ENCODE results near the gene SMC1B. TPM values are rescaled to one million over a fixed set of nuclear protein-coding genes. Genes with fewer than 3 reads are reported as not detected.

Gene SMC1B
- polyA plus RNA-seq, 1 donor from 2014 or later, result not detected

DNA sequence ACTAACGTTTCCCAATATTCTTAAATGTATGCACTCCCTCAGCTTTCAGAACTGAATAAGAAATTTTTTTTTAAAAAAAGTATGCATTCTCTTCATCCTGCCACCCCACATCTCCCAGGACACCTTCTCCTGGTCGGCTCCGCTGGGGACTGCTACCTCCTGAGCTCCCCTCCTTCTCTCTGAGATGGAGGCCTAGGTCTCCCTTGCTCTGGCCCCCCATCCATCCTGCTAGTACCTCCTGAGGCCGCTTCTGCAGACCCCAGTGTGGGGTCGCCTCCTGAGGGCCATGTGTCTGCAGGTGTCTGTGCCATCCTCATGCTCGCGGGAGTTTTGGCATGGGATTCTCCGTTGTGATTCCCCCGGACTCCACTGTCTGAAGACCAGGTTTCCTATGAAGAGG lies 75.9 kb downstream of the SMC1B start:
- no peak overlapping the region for H3K4me3 ChIP-seq (ENCODE audit: low read length)
- H2AFZ ChIP-seq (ENCODE audit: low read depth, low read length), result no peak overlapping the region
- no peak overlapping the region for H3K27ac ChIP-seq (ENCODE audit: low read length)
- H3K9me2 ChIP-seq (ENCODE audit: insufficient read depth, low read length), result no peaks in the 10 kb centered on the region
- H3K4me2 ChIP-seq (ENCODE audit: low read length), result no peak overlapping the region
- TF ChIP-seq EP300 (conservative IDR thresholded peaks at IDR 0.05; ENCODE audit: poor library complexity, severe bottlenecking), result no peak
- no peak for TF ChIP-seq RAD21 (conservative IDR thresholded peaks at IDR 0.05)
- no peak for TF ChIP-seq SMC3 (conservative IDR thresholded peaks at IDR 0.05; ENCODE audit: poor library complexity)
- TF ChIP-seq, protein P1, sequence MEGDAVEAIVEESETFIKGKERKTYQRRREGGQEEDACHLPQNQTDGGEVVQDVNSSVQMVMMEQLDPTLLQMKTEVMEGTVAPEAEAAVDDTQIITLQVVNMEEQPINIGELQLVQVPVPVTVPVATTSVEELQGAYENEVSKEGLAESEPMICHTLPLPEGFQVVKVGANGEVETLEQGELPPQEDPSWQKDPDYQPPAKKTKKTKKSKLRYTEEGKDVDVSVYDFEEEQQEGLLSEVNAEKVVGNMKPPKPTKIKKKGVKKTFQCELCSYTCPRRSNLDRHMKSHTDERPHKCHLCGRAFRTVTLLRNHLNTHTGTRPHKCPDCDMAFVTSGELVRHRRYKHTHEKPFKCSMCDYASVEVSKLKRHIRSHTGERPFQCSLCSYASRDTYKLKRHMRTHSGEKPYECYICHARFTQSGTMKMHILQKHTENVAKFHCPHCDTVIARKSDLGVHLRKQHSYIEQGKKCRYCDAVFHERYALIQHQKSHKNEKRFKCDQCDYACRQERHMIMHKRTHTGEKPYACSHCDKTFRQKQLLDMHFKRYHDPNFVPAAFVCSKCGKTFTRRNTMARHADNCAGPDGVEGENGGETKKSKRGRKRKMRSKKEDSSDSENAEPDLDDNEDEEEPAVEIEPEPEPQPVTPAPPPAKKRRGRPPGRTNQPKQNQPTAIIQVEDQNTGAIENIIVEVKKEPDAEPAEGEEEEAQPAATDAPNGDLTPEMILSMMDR (IDR thresholded peaks at IDR 0.05; ENCODE audit: poor library complexity, severe bottlenecking), result no peak
- TF ChIP-seq MXI1 (conservative IDR thresholded peaks at IDR 0.05; ENCODE audit: poor library complexity, severe bottlenecking), result no peak
- no peaks in the 10 kb centered on the region for H3K27me3 ChIP-seq (ENCODE audit: insufficient read depth, low read depth, low read length)
- H3K36me3 ChIP-seq (ENCODE audit: insufficient read depth, low read length), result no peaks in the 10 kb centered on the region
- H3F3A ChIP-seq (ENCODE audit: insufficient read depth, low read length, poor library complexity, severe bottlenecking), result no peaks in the 10 kb centered on the region
- no peaks in the 10 kb centered on the region for H4K20me1 ChIP-seq (ENCODE audit: insufficient read depth)
- no peaks in the 10 kb centered on the region for H3K9me3 ChIP-seq (ENCODE audit: low read length)
- H3K79me2 ChIP-seq (replicated peaks; ENCODE audit: insufficient read depth, low read length), result no peaks in the 10 kb centered on the region
- no peak overlapping the region for H3K9ac ChIP-seq (ENCODE audit: low read length)

DNA sequence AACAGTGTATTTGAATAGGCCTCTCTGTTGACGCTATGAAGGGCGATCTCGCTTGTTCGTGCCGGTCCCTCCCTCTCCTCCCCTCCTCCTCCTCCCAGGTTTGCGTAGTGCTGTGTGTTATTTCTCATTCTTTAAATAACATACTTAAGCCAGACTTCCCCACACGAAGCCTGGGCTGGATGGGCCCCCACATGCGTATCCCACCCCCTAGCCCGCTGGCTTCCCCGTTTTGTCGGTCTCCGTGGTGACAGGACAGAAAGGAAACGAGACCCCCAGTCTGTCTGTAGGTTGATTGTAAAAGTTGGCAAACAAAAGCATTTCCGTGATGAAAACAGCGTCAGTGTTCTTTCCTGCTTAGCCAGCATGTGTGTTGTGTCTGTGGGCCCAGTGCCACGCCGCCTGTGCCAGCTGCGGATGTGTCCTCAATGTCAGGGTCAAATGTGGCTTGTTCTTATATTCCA lies 76.4 kb downstream of the SMC1B start:
- no peaks in the 10 kb centered on the region for H3K9me3 ChIP-seq (ENCODE audit: low read length)
- H4K20me1 ChIP-seq (ENCODE audit: insufficient read depth), result no peaks in the 10 kb centered on the region
- H3K36me3 ChIP-seq (ENCODE audit: insufficient read depth, low read length), result no peaks in the 10 kb centered on the region
- H3K9ac ChIP-seq (ENCODE audit: low read length), result no peak overlapping the region
- TF ChIP-seq, protein P2, sequence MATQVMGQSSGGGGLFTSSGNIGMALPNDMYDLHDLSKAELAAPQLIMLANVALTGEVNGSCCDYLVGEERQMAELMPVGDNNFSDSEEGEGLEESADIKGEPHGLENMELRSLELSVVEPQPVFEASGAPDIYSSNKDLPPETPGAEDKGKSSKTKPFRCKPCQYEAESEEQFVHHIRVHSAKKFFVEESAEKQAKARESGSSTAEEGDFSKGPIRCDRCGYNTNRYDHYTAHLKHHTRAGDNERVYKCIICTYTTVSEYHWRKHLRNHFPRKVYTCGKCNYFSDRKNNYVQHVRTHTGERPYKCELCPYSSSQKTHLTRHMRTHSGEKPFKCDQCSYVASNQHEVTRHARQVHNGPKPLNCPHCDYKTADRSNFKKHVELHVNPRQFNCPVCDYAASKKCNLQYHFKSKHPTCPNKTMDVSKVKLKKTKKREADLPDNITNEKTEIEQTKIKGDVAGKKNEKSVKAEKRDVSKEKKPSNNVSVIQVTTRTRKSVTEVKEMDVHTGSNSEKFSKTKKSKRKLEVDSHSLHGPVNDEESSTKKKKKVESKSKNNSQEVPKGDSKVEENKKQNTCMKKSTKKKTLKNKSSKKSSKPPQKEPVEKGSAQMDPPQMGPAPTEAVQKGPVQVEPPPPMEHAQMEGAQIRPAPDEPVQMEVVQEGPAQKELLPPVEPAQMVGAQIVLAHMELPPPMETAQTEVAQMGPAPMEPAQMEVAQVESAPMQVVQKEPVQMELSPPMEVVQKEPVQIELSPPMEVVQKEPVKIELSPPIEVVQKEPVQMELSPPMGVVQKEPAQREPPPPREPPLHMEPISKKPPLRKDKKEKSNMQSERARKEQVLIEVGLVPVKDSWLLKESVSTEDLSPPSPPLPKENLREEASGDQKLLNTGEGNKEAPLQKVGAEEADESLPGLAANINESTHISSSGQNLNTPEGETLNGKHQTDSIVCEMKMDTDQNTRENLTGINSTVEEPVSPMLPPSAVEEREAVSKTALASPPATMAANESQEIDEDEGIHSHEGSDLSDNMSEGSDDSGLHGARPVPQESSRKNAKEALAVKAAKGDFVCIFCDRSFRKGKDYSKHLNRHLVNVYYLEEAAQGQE (IDR thresholded peaks at IDR 0.05; ENCODE audit: borderline replicate concordance), result no peak
- TF ChIP-seq TAF1 (IDR thresholded peaks at IDR 0.05; ENCODE audit: low read depth) (no peak), EZH2 (IDR thresholded peaks at IDR 0.05; ENCODE audit: borderline replicate concordance, insufficient read depth, low read length, poor library complexity, severe bottlenecking) (no peak)
- no peaks in the 10 kb centered on the region for H3K79me2 ChIP-seq (replicated peaks; ENCODE audit: insufficient read depth, low read length)
- H3K27me3 ChIP-seq (ENCODE audit: insufficient read depth, low read depth, low read length), result no peaks in the 10 kb centered on the region
- H3F3A ChIP-seq (ENCODE audit: insufficient read depth, low read length, poor library complexity, severe bottlenecking), result no peaks in the 10 kb centered on the region
- H3K4me2 ChIP-seq (ENCODE audit: low read length), result no peak overlapping the region
- no peak overlapping the region for H2AFZ ChIP-seq (ENCODE audit: low read depth, low read length)
- H3K4me3 ChIP-seq (ENCODE audit: low read length), result no peak overlapping the region
- no peak overlapping the region for H3K27ac ChIP-seq (ENCODE audit: low read length)
- H3K9me2 ChIP-seq (ENCODE audit: insufficient read depth, low read length), result no peaks in the 10 kb centered on the region
